GM19452 (cell line): ENCODE measurements around the gene MYL12B.
"Not testable (repeated sequence)": the region's sequence is repeated elsewhere in the genome, so short reads cannot be mapped to it uniquely, and the experiment has no call there.

Source experiments
- ATAC-seq: cut with Tn5 transposase; IDR thresholded peaks from one replicate; pipeline ENCODE4 v1.9.1; 2021; ENCODE audit not compliant: unreplicated experiment

MYL12B gene

GRCh38 chr18:3260995-3261372 is 949 bp upstream of the MYL12B start:
- ATAC-seq = no peak

DNA sequence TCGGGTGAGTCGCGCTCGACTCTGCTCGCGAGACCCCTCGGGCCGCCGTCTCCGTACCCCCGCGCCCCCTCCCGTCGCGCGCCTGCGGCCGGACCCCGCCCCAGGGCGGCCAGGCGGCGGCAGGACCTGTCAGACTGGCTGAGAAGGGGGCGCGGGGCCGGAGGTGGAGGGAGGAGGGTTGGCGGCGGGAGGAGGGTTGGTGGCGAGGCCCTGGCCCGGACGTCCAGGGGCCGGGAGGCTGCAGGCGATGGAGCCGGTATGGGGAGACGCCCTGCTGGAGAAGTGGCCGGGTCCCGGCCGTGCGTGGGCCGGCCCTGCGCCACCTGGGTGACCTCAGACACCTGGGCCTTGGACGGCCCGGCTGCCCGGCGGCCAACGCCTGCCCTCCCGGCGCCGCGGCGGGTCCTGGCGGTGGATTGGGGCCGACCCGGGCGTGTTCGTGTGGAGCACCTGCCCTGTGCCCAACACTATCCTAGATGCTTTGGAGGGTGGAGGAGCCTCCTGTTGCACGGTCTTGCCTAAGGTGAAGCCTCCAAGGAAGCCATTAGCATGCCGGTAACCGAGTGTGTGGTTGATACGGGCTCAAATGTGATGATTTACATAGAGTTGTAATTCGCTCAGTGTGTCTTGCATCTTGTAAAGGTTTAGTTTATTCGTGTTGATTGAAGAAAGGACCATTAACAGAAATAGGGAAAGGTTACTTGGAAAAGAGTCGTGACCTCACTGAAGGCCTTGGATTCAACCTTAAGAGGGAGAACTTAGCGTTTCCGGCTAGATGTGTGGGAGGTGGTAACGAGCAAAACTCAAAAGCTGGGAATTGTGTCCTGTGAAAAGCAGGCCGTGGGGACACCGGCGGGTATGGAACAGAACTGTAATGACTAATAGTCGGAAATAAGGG is 550 bp downstream of the MYL12B start:
- ATAC-seq = peak; percentile 45

DNA sequence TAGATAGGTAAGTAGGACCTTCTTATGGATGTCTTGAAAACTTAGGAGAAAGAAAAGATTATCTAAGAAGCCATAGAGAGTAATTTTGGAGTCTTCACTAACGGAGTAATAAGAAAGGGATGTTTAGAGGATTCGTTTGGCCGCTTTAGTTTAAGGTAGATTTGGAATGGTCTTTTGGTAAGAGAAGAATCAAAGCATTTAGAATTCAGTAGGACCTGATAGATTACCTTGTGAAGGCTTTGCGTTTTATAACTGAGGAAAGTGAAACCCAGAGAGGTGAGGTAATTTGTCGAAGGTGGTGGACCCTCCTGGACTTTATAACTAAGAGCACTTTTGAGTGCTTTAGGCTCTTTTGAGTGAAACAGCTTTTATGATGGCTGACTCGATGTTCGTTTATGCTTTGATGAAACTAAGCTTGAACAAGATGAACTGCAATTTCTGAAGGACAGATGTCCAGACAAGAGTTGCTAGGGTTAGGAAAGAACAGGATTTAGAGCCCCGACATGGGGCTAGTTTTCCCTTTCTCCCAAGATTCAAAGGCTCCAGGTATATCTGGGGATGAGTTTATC is 1.3 kb downstream of the MYL12B start:
- ATAC-seq = no peak

GRCh38 chr18:3264362-3264761 is 2.4 kb downstream of the MYL12B start:
- ATAC-seq = no peak

- ATAC-seq = no peak
Measured at GRCh38 chr18:3265564-3266033, 3.7 kb downstream of the MYL12B start.

- no peak for ATAC-seq
Measured at GRCh38 chr18:3266062-3266608, 4.2 kb downstream of the MYL12B start.

DNA sequence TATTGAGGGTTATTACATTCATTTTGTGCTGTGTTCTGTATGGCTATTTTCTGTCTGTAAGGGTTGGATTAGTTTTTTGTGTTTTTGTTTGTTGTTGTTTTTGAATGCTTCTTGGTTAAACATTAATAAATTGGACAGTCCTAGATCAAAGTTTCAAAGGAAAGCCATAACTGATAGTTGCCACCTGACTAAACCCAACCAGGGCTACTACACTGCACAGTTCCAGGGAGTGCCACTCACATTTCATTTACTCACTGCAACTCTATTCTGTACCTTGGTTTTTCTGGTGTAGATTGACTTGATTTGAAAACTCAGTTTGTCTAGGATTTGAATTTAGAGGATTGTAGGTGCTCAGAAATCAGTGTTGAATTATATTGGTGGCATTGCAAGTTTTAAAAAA is 6.4 kb downstream of the MYL12B start:
- ATAC-seq = no peak

DNA sequence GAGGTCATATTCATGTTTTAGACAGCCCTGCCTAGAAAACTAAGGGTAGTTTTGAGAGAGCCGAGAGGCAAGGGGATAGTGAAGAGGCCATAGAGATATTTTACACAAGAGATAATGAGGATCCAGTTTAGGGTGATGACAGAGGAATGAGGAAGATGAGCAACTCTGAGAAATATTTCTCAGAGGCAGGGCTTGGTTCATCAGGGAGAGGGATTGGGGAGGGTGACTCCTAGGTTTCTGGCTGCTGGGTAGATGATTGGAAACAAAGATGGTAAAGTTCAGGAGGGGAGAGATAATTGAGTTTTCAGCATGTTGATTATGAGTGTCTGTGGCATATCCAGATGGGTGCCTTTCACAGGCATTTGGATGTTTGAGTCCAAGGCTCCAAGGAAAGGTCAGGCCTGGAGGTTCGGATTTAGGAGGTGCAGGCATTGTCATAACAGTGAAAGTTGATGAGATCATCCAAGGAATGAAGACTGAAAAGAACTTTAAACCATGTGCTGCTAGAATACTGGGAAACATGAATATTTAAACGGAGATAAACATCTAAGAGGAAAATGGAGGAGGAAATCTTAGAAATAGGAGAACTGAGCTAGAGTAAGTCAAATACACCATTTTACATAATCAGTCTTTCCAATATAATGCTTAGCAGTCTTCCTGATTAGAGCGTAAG is 7.4 kb downstream of the MYL12B start:
- ATAC-seq = no peak

- no peak for ATAC-seq
Measured at GRCh38 chr18:3269914-3270299, 8.0 kb downstream of the MYL12B start.

GRCh38 chr18:3273042-3273441 is 11.1 kb downstream of the MYL12B start:
- ATAC-seq = no peak

- not testable (repeated sequence) for ATAC-seq
Measured at GRCh38 chr18:3277643-3278213, 15.8 kb downstream of the MYL12B start.

DNA sequence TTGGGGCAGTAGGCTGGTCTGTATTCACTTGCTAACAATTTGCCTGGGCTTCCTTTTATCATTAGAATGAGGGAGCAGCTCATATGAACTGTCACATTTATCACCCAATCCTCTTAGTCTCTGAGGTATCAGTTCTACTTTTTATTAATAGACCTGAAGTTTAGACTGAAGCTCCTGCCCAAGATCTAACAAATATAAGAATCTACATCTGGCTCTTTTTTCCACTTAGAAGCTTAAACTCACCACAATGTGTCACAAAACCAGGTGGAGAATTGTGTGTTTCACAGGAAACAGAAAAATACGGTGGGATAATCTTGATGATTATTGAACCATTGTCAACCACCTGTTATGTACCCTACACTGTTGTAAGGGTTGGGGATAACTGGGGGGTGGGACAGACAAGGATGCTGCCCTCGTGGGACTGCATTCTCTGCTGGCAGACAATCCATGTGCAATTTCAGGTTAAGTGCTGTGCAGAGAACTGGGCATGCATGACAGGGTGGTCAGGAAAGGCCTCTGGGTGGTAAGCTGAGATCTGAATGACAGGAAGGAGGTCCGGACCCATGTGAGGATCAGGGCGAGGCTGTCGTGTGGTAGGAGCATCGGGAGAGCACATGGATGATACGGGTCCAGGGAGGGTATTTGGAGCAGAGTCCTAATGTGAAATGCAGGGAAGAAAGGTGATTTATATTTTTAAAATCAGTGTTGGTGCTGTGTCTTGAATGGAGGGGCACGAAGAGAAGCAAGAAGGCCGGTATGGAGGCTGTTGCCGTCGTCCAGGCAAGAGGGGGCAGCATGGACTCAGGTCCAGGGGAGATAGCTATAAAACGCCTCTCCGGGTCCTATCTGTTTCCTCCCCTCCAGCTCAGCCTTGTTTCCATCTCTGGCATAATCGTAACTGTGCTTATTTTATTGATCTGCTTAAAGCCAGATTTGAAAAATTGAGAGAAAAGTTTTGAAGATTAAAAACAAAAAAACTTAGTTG is 17.6 kb downstream of the MYL12B start:
- peak; percentile 74 for ATAC-seq

- no peak for ATAC-seq
Measured at GRCh38 chr18:3281456-3282400, 19.8 kb downstream of the MYL12B start.

GRCh38 chr18:3283253-3283863 is 21.4 kb downstream of the MYL12B start:
- ATAC-seq = no peak

DNA sequence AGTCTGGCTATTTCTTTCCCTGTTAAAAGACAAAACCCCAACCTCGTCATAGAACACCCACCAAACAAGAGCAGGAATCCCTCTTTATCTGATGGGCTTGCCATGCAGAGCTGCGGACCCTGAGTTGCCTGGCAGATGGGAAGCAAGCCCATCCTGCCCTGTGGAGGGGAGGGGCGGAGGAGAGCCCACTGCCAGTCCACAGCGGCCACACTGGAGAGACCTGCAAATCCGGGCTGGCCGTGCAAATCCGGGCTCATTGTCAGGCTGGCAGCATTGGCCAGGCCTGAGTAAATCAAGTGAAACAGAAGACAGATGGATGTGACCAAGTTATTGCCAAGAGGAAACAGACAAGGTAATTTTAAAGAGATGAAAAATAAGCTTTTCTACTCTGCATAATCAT is 22.0 kb downstream of the MYL12B start:
- ATAC-seq = no peak

DNA sequence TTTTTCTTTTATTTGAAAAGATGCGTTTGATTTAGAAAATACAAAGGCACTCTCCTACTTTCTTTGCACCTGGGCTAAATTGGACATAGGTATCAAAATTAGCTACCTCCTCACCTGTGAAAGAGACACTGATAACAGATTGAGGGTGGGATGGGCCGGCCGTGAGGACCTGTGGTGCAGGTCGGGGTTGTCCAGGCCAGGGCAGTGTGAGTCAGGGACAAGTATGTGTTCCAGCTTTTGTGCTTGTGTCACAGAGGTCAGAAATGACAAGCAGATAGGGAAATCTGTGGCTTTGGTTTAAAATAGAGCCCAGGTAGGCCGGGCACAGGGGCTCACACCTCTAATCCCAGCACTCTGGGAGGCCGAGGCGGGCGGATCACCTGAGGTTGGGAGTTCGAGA is 22.6 kb downstream of the MYL12B start:
- ATAC-seq = no peak

DNA sequence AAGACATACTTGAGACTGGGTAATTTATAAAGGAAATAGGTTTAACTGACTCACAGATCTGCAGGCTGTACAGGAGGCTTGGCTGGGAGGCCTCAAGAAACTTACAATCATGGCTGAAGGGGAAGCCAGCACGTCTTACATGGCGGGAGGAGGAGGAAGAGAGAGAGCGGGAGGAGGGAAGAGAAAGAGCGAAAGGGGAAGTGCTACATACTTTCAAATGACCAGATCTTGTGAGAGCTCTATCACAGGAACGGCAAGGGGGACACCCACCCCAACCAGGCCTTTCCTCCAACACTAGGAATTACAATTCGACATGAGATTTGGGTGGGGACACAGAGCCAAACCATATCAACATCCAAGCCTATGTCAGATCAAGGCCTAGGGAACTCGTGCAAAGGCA is 24.2 kb downstream of the MYL12B start:
- no peak for ATAC-seq

DNA sequence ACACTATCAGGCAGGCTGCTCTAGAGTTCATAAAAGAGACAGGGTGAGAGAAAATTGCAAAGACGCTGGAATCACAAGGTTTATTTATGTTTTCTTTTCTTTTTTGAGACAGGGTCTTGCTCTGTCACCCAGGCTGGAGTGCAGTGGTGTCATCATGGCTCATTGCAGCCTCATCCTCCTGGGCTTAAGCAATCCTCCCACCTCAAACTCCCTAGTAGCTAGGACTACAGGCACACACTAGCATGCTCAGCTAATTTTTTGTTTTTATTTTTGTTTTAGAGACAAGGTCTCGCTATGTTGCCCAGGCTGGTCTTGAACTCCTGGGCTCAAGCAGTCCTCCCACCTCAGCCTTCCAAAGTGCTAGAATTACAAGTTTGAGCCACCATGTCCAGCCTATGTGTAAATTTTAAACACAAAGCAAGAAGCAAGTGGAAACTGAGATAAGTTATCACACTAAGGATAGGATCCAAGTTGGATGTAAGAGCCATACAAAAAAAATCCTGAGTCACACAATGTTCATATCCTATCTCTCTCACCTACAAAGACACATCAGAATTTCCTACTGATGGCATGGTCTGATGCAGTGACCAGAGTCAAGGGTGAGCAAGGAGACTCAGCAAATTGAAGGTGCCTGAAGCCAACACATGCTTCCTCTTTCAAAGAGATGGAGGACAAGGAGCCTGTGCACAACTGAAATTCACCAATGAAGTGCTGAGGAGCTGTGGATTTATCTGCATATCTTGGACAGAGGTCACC is 31.4 kb downstream of the MYL12B start:
- no peak for ATAC-seq
